Sciatic nerve (tissue), 2 donors: ENCODE results near the gene USP7. TPM values are rescaled to one million over a fixed set of nuclear protein-coding genes. Genes with fewer than 3 reads are reported as not detected.

ENCODE experiments used
- ATAC-seq: fragments of 200-7000 bp; cut with Tn5 transposase; one replicate; pipeline ENCODE4 v1.9.1; 2020; ENCODE audit warnings: mild to moderate bottlenecking, moderate library complexity
- DNase-seq: peaks from one replicate; pipeline ENCODE4 v3.0.0-alpha.2; 2020; ENCODE audit warnings: low spot score
- intact Hi-C: fragments of 100-400 bp; cut with DNase I; formaldehyde crosslinking; loops from one replicate; pipeline ENCODE4 v1.14.2; 2022
- total RNA-seq: library from RNA; stranded (reverse); fragmentation: NEBNext Ultra II Directional; extraction: Animal tissue kit (Norgen Biotek cat#: 25700); gene quantifications from one replicate; pipeline ENCODE4 v1.2.1, GENCODE V29; 2021
- donor health status: DM: no; HTN: no; CAD: no.
- donor health status: DM: no; HTN: no; CAD: no.

The USP7 gene
- total RNA-seq: 113 TPM

GRCh38 chr16:8963821-8964441, at the start of gene USP7:
Gene USP7 (minus strand): TSS chr16:8963906. CDS start chr16:8963285, 621 bp downstream.
- ATAC-seq (peak; percentile 97), DNase-seq (peak; percentile 95)
- intact Hi-C loops: no loop called here

- ATAC-seq (no peak), DNase-seq (no peak)
- intact Hi-C loops: no loop called here
Observed at GRCh38 chr16:9013508-9013864, 49.8 kb upstream of the USP7 start.

- ATAC-seq (no peak), DNase-seq (no peak)
- intact Hi-C loops: no loop called here
Observed at GRCh38 chr16:9012848-9013507, 49.3 kb upstream of the USP7 start.

- intact Hi-C loops: no loop called here
- ATAC-seq: no peak
- no peak for DNase-seq
Observed at GRCh38 chr16:9012330-9012729, 48.6 kb upstream of the USP7 start.

DNA sequence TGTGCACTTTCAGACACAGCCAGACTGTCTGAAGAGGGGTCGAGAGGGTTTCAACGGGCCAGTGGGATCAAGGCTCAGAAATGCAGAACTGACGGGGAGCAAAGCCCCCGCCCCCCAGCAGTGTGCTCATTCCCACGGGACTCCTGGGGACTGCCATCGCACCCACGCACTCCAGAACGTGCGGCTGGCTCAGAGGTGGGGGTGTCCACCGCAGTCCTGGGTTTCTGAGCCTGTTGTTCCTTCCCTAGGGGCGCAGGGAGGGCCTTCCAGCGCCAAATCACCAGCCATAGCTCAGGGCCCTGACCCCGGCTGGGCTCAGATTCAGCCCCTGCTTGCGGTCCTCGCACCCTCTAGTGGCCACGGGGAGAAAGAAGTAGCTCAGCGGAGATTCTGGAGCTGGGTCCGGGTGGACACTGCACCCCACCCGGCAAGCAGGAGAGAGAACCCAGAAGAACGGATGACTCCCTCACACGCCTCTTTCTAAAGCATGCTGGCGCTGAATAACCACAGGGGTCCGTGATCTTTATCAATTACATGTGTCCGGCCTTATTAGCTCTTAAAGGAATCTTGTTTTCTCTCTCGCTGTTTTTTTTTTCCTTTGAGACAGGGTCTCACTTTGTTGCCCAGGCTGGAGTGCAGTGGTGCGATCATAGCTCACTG, 45.0 kb upstream of the USP7 start:
- ATAC-seq: peak; percentile 91
- intact Hi-C loops: no loop called here
- peak; percentile 85 for DNase-seq

- DNase-seq (no peak), ATAC-seq (no peak)
- intact Hi-C loops: no loop called here
Observed at GRCh38 chr16:9007177-9007794, 43.6 kb upstream of the USP7 start.

- ATAC-seq: no peak
- intact Hi-C loops: no loop called here
- no peak for DNase-seq
Observed at GRCh38 chr16:9004183-9004582, 40.5 kb upstream of the USP7 start.

DNA sequence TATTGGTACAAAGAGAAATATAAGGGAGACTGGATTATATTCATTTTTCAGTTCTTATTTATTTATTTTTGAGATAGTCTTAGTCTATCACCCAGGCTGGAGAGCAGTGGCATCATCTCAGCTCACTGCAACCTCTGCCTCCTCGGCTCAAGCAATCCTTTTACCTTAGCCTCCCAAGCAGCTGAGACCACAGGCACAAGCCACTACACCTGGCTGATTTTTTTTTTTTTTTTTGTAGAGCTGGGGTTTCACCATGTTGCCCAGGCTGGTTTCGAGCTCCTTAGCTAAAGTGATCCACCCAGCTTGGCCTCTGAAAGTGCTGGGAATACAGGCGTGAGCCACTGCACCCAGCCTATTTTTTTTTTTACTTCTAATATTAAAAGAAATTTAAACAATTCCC, 40.1 kb upstream of the USP7 start:
- ATAC-seq: no peak
- DNase-seq: no peak
- intact Hi-C loops: no loop called here

GRCh38 chr16:9003322-9003721, 39.6 kb upstream of the USP7 start:
- no peak for DNase-seq
- intact Hi-C loops: no loop called here
- ATAC-seq: no peak

DNA sequence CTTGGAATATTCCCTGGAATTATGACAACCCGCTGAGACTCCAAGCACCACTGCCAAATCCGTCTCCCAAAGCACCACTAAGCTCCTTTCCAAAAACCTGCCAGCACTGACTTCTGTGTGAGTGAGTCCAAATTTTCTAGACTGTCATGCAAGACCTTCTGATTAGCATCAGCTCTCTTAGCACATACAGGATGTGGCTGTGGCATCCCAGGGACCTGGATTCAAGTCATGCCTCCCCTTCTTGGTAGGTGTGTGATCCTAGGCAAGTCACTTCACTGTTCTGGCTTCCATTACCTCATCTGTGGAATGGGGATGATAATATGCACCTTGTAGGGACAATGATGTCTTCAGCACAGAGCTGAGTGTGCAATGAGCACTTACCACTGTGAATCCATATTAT, 38.3 kb upstream of the USP7 start:
- intact Hi-C loops: no loop called here
- ATAC-seq (no peak), DNase-seq (no peak)

- no peak for DNase-seq
- intact Hi-C loops: no loop called here
- no peak for ATAC-seq
Observed at GRCh38 chr16:9000664-9001063, 37.0 kb upstream of the USP7 start.

DNA sequence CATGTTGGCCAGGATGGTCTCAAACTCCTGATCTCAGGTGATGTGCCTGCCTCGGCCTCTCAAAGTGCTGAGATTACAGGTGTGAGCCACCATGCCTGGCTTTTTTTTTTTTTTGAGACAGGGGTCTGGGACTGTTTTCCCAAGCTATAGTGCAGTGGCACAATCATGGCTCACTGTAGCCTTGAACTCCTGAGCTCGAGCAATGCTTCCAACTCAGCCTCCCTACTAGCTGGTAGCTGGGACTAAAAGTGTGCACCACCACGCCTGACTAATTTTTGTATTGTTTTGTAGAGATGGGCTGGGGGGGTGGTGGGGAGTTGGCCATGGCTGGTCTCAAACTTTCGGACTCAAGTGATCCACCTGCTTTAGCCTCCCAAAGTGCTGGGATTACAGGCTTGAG, 36.1 kb upstream of the USP7 start:
- ATAC-seq (no peak), DNase-seq (no peak)
- intact Hi-C loops: no loop called here

GRCh38 chr16:8998108-8998507, 34.4 kb upstream of the USP7 start:
- intact Hi-C loops: no loop called here
- no peak for DNase-seq
- no peak for ATAC-seq

GRCh38 chr16:8996891-8997290, 33.2 kb upstream of the USP7 start:
- intact Hi-C loops: no loop called here
- DNase-seq (no peak), ATAC-seq (no peak)

GRCh38 chr16:8990445-8990844, 26.7 kb upstream of the USP7 start:
- ATAC-seq (no peak), DNase-seq (no peak)

DNA sequence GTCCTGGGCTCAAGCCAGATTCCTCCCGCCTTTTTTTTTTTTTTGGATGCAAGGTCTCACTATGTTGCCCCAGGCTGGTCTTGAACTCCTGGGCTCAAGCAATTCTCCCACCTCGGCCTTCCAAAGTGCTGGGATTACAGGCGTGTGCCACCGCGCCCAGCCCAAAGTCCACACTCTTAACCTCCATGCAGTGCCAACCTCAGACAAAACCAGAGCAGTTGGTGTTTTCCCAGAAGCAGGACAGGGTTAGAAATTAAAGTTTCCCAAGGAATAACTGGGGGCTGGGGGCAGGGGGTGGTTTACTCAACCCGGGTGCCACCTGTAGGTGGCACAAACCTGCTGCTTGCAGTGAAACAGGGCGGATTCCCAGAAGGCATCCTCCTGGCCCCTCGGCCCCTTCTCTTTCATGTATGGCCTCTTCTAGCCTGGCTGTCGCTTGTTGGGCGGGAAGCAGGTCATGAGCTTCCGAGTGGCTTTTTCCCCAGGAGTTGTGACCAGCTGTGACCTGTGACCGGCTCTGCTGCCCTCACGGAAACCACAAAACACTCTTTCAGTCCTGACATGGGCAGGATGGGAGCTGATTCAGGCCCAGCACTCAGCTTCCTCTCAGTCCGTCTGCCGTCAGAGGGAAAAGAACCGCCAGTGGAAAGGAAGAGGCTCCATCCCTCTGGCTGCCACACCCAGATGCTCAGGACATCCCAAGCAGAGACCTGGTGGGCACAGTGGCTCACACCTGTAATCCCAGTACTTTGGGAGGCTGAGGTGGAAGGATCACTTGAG, 25.6 kb upstream of the USP7 start:
- no peak for DNase-seq
- intact Hi-C loops: loop anchor here (10.0 kb wide), 1 partner anchor 1886 kb away; the partner anchor contains the start of gene CIITA
- no peak for ATAC-seq

More at GRCh38 chr16:8990445-8990844, 26.7 kb upstream of the USP7 start:
- intact Hi-C loops: no loop called here

- no peak for DNase-seq
- intact Hi-C loops: loop anchor here (10.0 kb wide), 1 partner anchor 1888 kb away; the partner anchor contains the start of gene CIITA
- no peak for ATAC-seq
Observed at GRCh38 chr16:8986818-8987191, 23.1 kb upstream of the USP7 start.

DNA sequence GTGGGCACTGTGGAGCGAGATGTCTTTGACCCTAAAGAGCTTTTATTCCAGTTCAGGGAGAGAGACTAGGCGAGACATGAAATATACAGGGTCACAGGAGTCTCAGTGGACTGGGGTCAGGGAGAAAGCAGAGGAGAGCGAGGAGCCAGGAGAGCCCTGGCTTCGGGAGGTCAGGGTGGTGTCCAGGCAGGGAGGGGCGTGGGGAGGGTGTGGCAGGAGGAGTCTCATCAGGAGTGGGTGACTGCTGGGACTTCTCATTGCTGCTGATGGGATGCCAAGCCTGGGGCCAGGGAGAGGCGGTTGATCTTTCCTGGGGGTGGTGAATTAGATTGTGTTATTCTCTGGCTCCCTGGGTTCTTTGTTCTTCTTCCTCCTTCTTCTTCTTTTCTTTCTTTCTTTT, 22.4 kb upstream of the USP7 start:
- ATAC-seq (no peak), DNase-seq (no peak)
- intact Hi-C loops: loop anchor here (10.0 kb wide), 1 partner anchor 1889 kb away; the partner anchor contains the start of gene CIITA

DNA sequence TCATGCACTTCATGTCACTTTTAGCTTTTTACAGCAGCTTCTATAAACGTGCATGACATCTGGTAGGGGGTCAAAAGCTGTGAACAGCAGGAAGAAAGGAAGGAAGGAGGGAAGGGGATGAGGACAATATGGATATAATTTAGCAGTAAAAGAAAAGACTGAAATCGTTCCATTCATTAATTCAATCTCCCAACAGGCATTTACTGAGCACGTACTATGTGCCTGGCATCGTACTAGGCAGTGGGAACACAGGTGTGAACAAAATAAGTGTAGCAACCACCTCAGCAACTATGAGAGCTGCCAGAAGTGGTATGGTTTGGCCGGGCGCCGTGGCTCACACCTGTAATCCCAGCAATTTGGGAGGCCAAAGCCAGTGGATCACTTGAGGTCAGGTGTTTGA, 19.1 kb upstream of the USP7 start:
- no peak for ATAC-seq
- intact Hi-C loops: loop anchor here (10.0 kb wide), 1 partner anchor 1892 kb away; the partner anchor contains the start of gene CIITA

More for the DNA sequence above, 19.1 kb upstream of the USP7 start:
- no peak for DNase-seq
